ENCODE data around the gene UGT1A6. TPM values are rescaled to one million over a fixed set of nuclear protein-coding genes. Genes with fewer than 3 reads are reported as not detected.

UGT1A6 gene
- total RNA-seq, 2 donors from 2014 or later, result not detected

DNA sequence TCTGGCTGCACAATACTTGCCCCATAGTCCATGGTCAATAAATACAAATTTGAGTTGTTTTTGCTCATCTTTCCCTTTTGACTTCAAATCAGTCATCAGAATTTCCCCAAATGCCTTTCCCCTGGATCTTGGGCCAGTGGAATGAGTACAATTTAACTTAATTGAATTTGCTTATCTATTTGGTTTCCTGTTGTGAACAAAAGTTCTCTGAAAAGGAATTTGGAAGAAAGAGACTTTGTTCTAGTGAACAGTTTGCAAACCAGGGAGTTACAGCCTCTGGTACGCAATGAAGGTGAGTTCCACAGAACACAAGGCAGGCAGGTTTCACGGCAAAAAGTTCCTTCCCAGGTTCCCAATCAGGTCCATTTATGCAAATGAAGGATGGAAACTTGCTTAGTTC lies 66.2 kb downstream of the UGT1A6 start:
- no peak for DNase-seq
- Mint-ChIP-seq H3K27ac (no peak overlapping the region), H3K4me1 (no peaks in the 10 kb centered on the region), H3K9me3 (no peaks in the 10 kb centered on the region), H3K36me3 (ENCODE audit: low read depth) (no peaks in the 10 kb centered on the region), H3K27me3 (ENCODE audit: insufficient read depth) (peaks cover 7% of the 10 kb centered on the region), H3K4me3 (no peak overlapping the region)
- Histone ChIP-seq H3K36me3 (ENCODE audit: control insufficient read depth, insufficient read depth, low read length) (no peaks in the 10 kb centered on the region), H3K27me3 (ENCODE audit: control insufficient read depth, insufficient read depth, low read length, poor library complexity, severe bottlenecking) (peaks cover 8% of the 10 kb centered on the region), H3K4me3 (ENCODE audit: low read length) (no peak overlapping the region), H3K4me1 (ENCODE audit: control insufficient read depth, insufficient read depth, low read length) (no peaks in the 10 kb centered on the region), H3K9ac (ENCODE audit: extremely low read depth, low read length, poor library complexity, severe bottlenecking) (no peak overlapping the region), H3K9me3 (ENCODE audit: control insufficient read depth, low read length) (no peaks in the 10 kb centered on the region), H3K27ac (ENCODE audit: low read depth, low read length) (no peak overlapping the region)
- TF ChIP-seq, protein P1, sequence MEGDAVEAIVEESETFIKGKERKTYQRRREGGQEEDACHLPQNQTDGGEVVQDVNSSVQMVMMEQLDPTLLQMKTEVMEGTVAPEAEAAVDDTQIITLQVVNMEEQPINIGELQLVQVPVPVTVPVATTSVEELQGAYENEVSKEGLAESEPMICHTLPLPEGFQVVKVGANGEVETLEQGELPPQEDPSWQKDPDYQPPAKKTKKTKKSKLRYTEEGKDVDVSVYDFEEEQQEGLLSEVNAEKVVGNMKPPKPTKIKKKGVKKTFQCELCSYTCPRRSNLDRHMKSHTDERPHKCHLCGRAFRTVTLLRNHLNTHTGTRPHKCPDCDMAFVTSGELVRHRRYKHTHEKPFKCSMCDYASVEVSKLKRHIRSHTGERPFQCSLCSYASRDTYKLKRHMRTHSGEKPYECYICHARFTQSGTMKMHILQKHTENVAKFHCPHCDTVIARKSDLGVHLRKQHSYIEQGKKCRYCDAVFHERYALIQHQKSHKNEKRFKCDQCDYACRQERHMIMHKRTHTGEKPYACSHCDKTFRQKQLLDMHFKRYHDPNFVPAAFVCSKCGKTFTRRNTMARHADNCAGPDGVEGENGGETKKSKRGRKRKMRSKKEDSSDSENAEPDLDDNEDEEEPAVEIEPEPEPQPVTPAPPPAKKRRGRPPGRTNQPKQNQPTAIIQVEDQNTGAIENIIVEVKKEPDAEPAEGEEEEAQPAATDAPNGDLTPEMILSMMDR (conservative IDR thresholded peaks at IDR 0.05), result no peak
- WGBS, 2 experiments (ENCODE audit: insufficient coverage in 1 of 2, insufficient read length in 1 of 2), result 85 to 95% methylated on average over 2 of the region's 2 CpGs

DNA sequence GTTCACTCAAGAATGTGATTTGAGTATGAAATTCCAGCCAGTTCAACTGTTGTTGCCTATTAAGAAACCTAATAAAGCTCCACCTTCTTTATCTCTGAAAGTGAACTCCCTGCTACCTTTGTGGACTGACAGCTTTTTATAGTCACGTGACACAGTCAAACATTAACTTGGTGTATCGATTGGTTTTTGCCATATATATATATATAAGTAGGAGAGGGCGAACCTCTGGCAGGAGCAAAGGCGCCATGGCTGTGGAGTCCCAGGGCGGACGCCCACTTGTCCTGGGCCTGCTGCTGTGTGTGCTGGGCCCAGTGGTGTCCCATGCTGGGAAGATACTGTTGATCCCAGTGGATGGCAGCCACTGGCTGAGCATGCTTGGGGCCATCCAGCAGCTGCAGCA lies 67.4 kb downstream of the UGT1A6 start, which contains the start of gene UGT1A1:
UGT1A1 (plus strand) TSS at position 228 of the 400 bp plus-strand sequence; CDS start at position 246, 18 bp downstream.
- no peak within 1 kb of the TSS for H3K9ac ChIP-seq (ENCODE audit: extremely low read depth, low read length, poor library complexity, severe bottlenecking)
- no peaks in the 10 kb centered on the region for H3K36me3 ChIP-seq (ENCODE audit: control insufficient read depth, insufficient read depth, low read length)
- H3K9me3 Mint-ChIP-seq, result no peaks in the 10 kb centered on the region
- no peak for DNase-seq
- H3K27ac Mint-ChIP-seq, result no peak within 1 kb of the TSS
- H3K27ac ChIP-seq (ENCODE audit: low read depth, low read length), result no peak within 1 kb of the TSS
- H3K27me3 ChIP-seq (ENCODE audit: control insufficient read depth, insufficient read depth, low read length, poor library complexity, severe bottlenecking), result peaks cover 14% of the 10 kb centered on the region
- peaks cover 7% of the 10 kb centered on the region for H3K27me3 Mint-ChIP-seq (ENCODE audit: insufficient read depth)
- TF ChIP-seq, protein P1 (conservative IDR thresholded peaks at IDR 0.05), result no peak
- H3K4me3 ChIP-seq (ENCODE audit: low read length), result no peak within 1 kb of the TSS
- 90 to 92% methylated on average over 2 to 4 of the region's 6 CpGs for WGBS, 2 experiments (ENCODE audit: insufficient coverage in 1 of 2, insufficient read length in 1 of 2)
- H3K4me1 Mint-ChIP-seq, result no peaks in the 10 kb centered on the region
- no peak within 1 kb of the TSS for H3K4me3 Mint-ChIP-seq
- H3K36me3 Mint-ChIP-seq (ENCODE audit: low read depth), result no peaks in the 10 kb centered on the region
- H3K9me3 ChIP-seq (ENCODE audit: control insufficient read depth, low read length), result no peaks in the 10 kb centered on the region
- no peaks in the 10 kb centered on the region for H3K4me1 ChIP-seq (ENCODE audit: control insufficient read depth, insufficient read depth, low read length)

DNA sequence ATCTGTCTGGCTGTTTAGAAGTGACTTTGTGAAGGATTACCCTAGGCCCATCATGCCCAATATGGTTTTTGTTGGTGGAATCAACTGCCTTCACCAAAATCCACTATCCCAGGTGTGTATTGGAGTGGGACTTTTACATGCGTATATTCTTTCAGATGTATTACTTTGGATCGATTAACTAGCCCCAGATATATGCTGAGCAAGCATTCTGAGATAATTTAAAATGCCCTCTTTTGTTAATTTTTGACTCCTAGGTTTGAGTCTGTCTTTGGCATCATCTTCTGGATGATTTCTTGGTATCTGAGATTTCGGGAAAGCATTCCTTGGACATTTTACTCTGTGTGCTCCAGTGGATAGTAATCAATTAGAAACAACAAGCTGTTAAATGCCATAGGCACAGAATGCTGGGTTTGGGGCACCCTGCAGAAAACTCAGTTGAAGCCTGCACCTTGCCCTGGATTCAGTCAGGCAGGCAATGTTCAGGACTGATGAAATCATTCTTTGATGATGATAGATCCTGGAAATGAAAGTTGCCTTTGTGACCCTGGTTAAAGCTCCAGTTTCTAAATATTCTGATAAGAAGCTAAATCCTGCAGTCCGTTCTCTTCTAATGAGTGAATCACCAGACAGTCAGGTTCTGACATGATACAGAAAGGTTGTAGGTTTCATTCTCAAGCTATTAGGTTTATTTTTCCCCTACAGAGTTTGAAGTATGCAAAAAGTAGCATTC lies 68.5 kb downstream of the UGT1A6 start:
- Histone ChIP-seq H3K9ac (ENCODE audit: extremely low read depth, low read length, poor library complexity, severe bottlenecking) (no peak overlapping the region), H3K27ac (ENCODE audit: low read depth, low read length) (no peak overlapping the region), H3K4me1 (ENCODE audit: control insufficient read depth, insufficient read depth, low read length) (no peaks in the 10 kb centered on the region), H3K4me3 (ENCODE audit: low read length) (no peak overlapping the region), H3K9me3 (ENCODE audit: control insufficient read depth, low read length) (no peaks in the 10 kb centered on the region), H3K36me3 (ENCODE audit: control insufficient read depth, insufficient read depth, low read length) (no peaks in the 10 kb centered on the region), H3K27me3 (ENCODE audit: control insufficient read depth, insufficient read depth, low read length, poor library complexity, severe bottlenecking) (peaks cover 14% of the 10 kb centered on the region)
- Mint-ChIP-seq H3K9me3 (no peaks in the 10 kb centered on the region), H3K36me3 (ENCODE audit: low read depth) (no peaks in the 10 kb centered on the region), H3K27ac (no peak overlapping the region), H3K27me3 (ENCODE audit: insufficient read depth) (peaks cover 7% of the 10 kb centered on the region), H3K4me3 (no peak overlapping the region), H3K4me1 (no peaks in the 10 kb centered on the region)
- WGBS, 2 experiments (ENCODE audit: insufficient coverage in 1 of 2, insufficient read length in 1 of 2), result 86 to 97% methylated on average over 4 of the region's 4 CpGs
- TF ChIP-seq, protein P1 (conservative IDR thresholded peaks at IDR 0.05), result no peak
- DNase-seq, result no peak
